HL-60 (cell line): ENCODE data around the gene WWOX.

ENCODE experiments used
- CTCF ChIP-seq: IDR thresholded peaks from one replicate; pipeline ENCODE4 v1.5.1; 2011; ENCODE audit warnings: low read length, control low read depth, inconsistent platforms; ENCODE audit not compliant: insufficient read depth
- POLR2AphosphoS5 ChIP-seq: IDR thresholded peaks from 2 replicates; pipeline ENCODE4 v1.6.1; 2012; ENCODE audit warnings: low read depth
- REST ChIP-seq: IDR thresholded peaks from 2 replicates; pipeline ENCODE4 v1.6.1; 2012; ENCODE audit warnings: low read depth; ENCODE audit not compliant: insufficient replicate concordance

- no peak for TF ChIP-seq CTCF
- no peak for TF ChIP-seq POLR2AphosphoS5
- no peak for TF ChIP-seq REST
These were observed 112.5 kb downstream of the WWOX start for GRCh38 chr16:78211946-78212345.
